ENCODE measurements around the gene IGSF9B. TPM values are rescaled to one million over a fixed set of nuclear protein-coding genes. Genes with fewer than 3 reads are reported as not detected.
A peak's percentile ranks its signal among the peaks of the same experiment; 100 is the strongest.

The IGSF9B gene
- total and polyA plus RNA-seq, 11 donors, result 14.6 to 78.5 (median 38.3) TPM

- intact Hi-C loops (cut with DNase I), result loop anchor here in 2 of 10 donors (5.0 kb wide), 2 partner anchors 92 to 102 kb away; no protein-coding TSS in a partner anchor
- 17 to 25% (median 21%) methylated on average over 16 to 27 of the region's 27 CpGs for WGBS, 4 donors
Measured at GRCh38 chr11:133945087-133945974, 11.4 kb downstream of the IGSF9B start.

GRCh38 chr11:133943950-133944698 is 12.6 kb downstream of the IGSF9B start:
- intact Hi-C loops (cut with DNase I), result no loop called here
- no peak for ATAC-seq
- Histone ChIP-seq H3K9me3 (no peaks in the 10 kb centered on the region), H3K4me1 (peaks cover 8 to 53% (median 45%) of the 10 kb centered on the region in 12 donors), H3K4me3 (no peak overlapping the region), H3K27ac (peak overlapping the region in 7 of 12 donors; percentile 49 to 98 (median 78)), H3K36me3 (peaks cover 0 to 33% (median 8%) of the 10 kb centered on the region in 9 donors), H3K27me3 (no peaks in the 10 kb centered on the region)
- 83 to 87% (median 85%) methylated on average over 7 to 12 of the region's 12 CpGs for WGBS, 4 donors
- TF ChIP-seq CTCF (IDR thresholded peaks at IDR 0.05) (no peak), POLR2A (IDR thresholded peaks at IDR 0.05) (no peak)
- peak in 1 of 5 donors; percentile 33 for DNase-seq

More at GRCh38 chr11:133945087-133945974, 11.4 kb downstream of the IGSF9B start:
- Histone ChIP-seq H3K4me3 (peak overlapping the region in 8 of 12 donors; percentile 11 to 42 (median 24)), H3K9me3 (no peaks in the 10 kb centered on the region), H3K4me1 (peaks cover 12 to 65% (median 54%) of the 10 kb centered on the region in 12 donors), H3K27ac (peak overlapping the region; percentile 16 to 98 (median 75)), H3K27me3 (no peaks in the 10 kb centered on the region), H3K36me3 (peaks cover 0 to 29% (median 6%) of the 10 kb centered on the region in 9 donors)
- DNase-seq (peak; percentile 74 to 86 (median 79)), ATAC-seq (peak; percentile 47 to 72 (median 68))
- TF ChIP-seq CTCF (IDR thresholded peaks at IDR 0.05), result no peak

GRCh38 chr11:133942577-133942976 is 14.2 kb downstream of the IGSF9B start:
- DNase-seq (peak in 1 of 5 donors; percentile 15), ATAC-seq (no peak)
- no peak for TF ChIP-seq CTCF (IDR thresholded peaks at IDR 0.05)
- TF ChIP-seq POLR2A (IDR thresholded peaks at IDR 0.05), result no peak
- no peak overlapping the region for H3K4me3 ChIP-seq
- no peaks in the 10 kb centered on the region for H3K27me3 ChIP-seq
- peaks cover 0 to 48% (median 22%) of the 10 kb centered on the region in 9 donors for H3K36me3 ChIP-seq
- no peaks in the 10 kb centered on the region for H3K9me3 ChIP-seq
- intact Hi-C loops (cut with DNase I), result no loop called here
- H3K4me1 ChIP-seq, result peaks cover 8 to 38% (median 33%) of the 10 kb centered on the region in 12 donors
- 77 to 86% (median 85%) methylated on average over 6 to 7 of the region's 7 CpGs for WGBS, 4 donors
- no peak overlapping the region for H3K27ac ChIP-seq

- DNase-seq, result peak in 1 of 5 donors; percentile 32
- H3K4me1 ChIP-seq, result peaks cover 8 to 28% (median 23%) of the 10 kb centered on the region in 12 donors
- H3K4me3 ChIP-seq, result no peak overlapping the region
- intact Hi-C loops (cut with DNase I), result no loop called here
- peaks cover 0 to 58% (median 32%) of the 10 kb centered on the region in 9 donors for H3K36me3 ChIP-seq
- H3K27ac ChIP-seq, result no peak overlapping the region
- no peak for TF ChIP-seq POLR2A (IDR thresholded peaks at IDR 0.05)
- no peak for TF ChIP-seq CTCF (IDR thresholded peaks at IDR 0.05)
- no peaks in the 10 kb centered on the region for H3K27me3 ChIP-seq
- 88 to 93% (median 90%) methylated on average over 13 of the region's 13 CpGs for WGBS, 4 donors
- no peak for ATAC-seq
- H3K9me3 ChIP-seq, result no peaks in the 10 kb centered on the region
Measured at GRCh38 chr11:133941546-133941945, 15.2 kb downstream of the IGSF9B start.

Measured in heart left ventricle (tissue), 16 donors.